Panc1 (cell line): ENCODE data around the gene GON4L. TPM values are rescaled to one million over a fixed set of nuclear protein-coding genes. Genes with fewer than 3 reads are reported as not detected.
"Not testable (repeated sequence)": the region's sequence is repeated elsewhere in the genome, so short reads cannot be mapped to it uniquely, and the experiment has no call there.

Experiments
- ATAC-seq: fragments of 200-7000 bp; cut with Tn5 transposase; 2 replicates; pipeline ENCODE4 v1.9.1; 2020; ENCODE audit warnings: mild to moderate bottlenecking, moderate library complexity
- BruUV-seq: library from RNA; stranded (reverse); fragments of 400-500 nt; replicated peaks from 2 replicates; lab custom pipeline; 2021; lab: Mats Ljungman, UMichigan
- CTCF ChIA-PET: fragments of 300-600 bp; sonication (Branson Sonifier 250); formaldehyde crosslinking; loops from one replicate; lab custom pipeline; 2022; ENCODE audit warnings: antibody characterized with exemption; lab: Charles Lee
- POLR2A ChIA-PET: fragments of 300-600 bp; sonication (Branson Sonifier 250); formaldehyde crosslinking; loops from one replicate; lab custom pipeline; 2022; ENCODE audit warnings: antibody characterized with exemption; lab: Charles Lee
- DNase-seq: peaks from one replicate; pipeline ENCODE4 v3.0.0-alpha.2; 2010; ENCODE audit warnings: low read depth, low spot score
- H3K27ac ChIP-seq: 2 replicates; pipeline ENCODE4 v1.5.1; 2011; ENCODE audit warnings: mild to moderate bottlenecking, low read length, inconsistent platforms
- H3K27me3 ChIP-seq: fragments of 200-500 bp; sonication (Bioruptor generic); 2 replicates; pipeline ENCODE4 v1.6.0; 2014; ENCODE audit warnings: low read length, inconsistent platforms; ENCODE audit not compliant: control insufficient read depth, insufficient read depth
- H3K36me3 ChIP-seq: fragments of 200-500 bp; sonication (Bioruptor generic); 2 replicates; pipeline ENCODE4 v1.5.1; 2014; ENCODE audit warnings: inconsistent platforms, mild to moderate bottlenecking, low read length, moderate library complexity; ENCODE audit not compliant: control insufficient read depth, insufficient read depth
- H3K4me1 ChIP-seq: 2 replicates; pipeline ENCODE4 v1.5.1; 2011; ENCODE audit warnings: inconsistent platforms, mild to moderate bottlenecking, low read length, moderate library complexity; ENCODE audit not compliant: control insufficient read depth, insufficient read depth
- H3K4me3 ChIP-seq, 2 experiments: 2 replicates each; pipeline ENCODE4 v1.5.1; 2011 to 2012; ENCODE audit warnings: low read depth in 2 of 2, low read length in 2 of 2, mild to moderate bottlenecking in 2 of 2, inconsistent platforms in 1 of 2, moderate library complexity in 1 of 2
- H3K9me3 ChIP-seq: fragments of 200-500 bp; sonication (Bioruptor generic); 2 replicates; pipeline ENCODE4 v1.5.1; 2014; ENCODE audit warnings: low read depth, mild to moderate bottlenecking, inconsistent platforms, low read length, moderate library complexity; ENCODE audit not compliant: control insufficient read depth, insufficient read depth
- POLR2AphosphoS5 ChIP-seq: IDR thresholded peaks from 2 replicates; pipeline ENCODE4 v1.6.1; 2012; ENCODE audit warnings: mild to moderate bottlenecking, low read depth, low read length, moderate library complexity
- REST ChIP-seq, 2 experiments: IDR thresholded peaks; 2 replicates each; pipeline ENCODE4 v1.6.1; 2011 to 2012; ENCODE audit warnings: low read depth in 2 of 2, control low read depth in 1 of 2, low read length in 1 of 2, mild to moderate bottlenecking in 1 of 2, moderate library complexity in 1 of 2; ENCODE audit not compliant: insufficient read depth in 1 of 2
- SIN3A ChIP-seq: IDR thresholded peaks from 2 replicates; pipeline ENCODE4 v1.6.1; 2012; ENCODE audit warnings: low read depth, mild to moderate bottlenecking, low read length, moderate library complexity, borderline replicate concordance; ENCODE audit not compliant: insufficient read depth
- TCF7L2 ChIP-seq: IDR thresholded peaks from 2 replicates; pipeline ENCODE4 v1.6.1; 2011; ENCODE audit warnings: mild to moderate bottlenecking, low read depth, low read length, inconsistent platforms
- in situ Hi-C: cut with HindIII; loops from 2 replicates; pipeline ENCODE4 v1.10.0; 2016; ENCODE audit warnings: low sequenced_read_pairs, low pct_unique_long_range_greater_than_20kb
- intact Hi-C: fragments of 100-400 bp; cut with micrococcal nuclease; formaldehyde crosslinking; loops from one replicate; pipeline ENCODE4 v1.10.0; 2022; ENCODE audit not compliant: unreplicated experiment
- total RNA-seq: library from RNA; stranded (reverse); gene quantifications from one replicate; pipeline ENCODE4 v1.2.1, GENCODE V29; 2021; ENCODE audit not compliant: unreplicated experiment
- TF ChIP-seq, protein P1 (sequence below): fragments of 450-650 bp; IDR thresholded peaks from 2 replicates; pipeline ENCODE4 v1.5.1; 2017; ENCODE audit warnings: mild to moderate bottlenecking

The GON4L gene
- total RNA-seq, 1 experiment from 2014 or later, result 47.6 TPM

DNA sequence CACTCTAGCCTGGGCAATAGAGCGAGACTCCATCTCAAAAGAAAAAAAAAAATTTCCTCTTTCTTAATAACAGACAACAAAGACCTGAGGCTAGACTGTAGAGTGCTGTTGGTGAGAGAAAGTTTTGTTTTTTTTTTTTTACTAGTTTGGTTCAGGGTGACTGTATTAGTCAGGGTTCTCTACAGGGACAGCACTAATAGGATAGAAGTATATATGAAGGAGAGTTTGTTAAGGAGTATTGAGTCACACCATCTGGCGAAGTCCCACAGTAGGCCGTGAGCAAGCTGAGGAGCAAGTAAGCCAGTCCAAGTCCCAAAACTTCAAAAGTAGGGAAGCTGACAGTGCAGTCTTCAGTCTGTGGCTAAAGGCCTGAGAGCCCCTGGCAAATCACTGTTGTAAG, 145.6 kb downstream of the GON4L start:
- H3K4me3 ChIP-seq, intact Hi-C loops, ATAC-seq, H3K27ac ChIP-seq, H3K9me3 ChIP-seq, POLR2A ChIA-PET, H3K36me3 ChIP-seq, CTCF ChIA-PET, BruUV-seq, H3K4me1 ChIP-seq, H3K27me3 ChIP-seq, DNase-seq, in situ Hi-C loops: not testable (repeated sequence)

- ChIA-PET CTCF (interaction anchor here (0.7 kb wide), 1 partner anchor 61 kb away, joined by 4 read pairs; no protein-coding TSS in a partner anchor), POLR2A (no interaction called here)
- Histone ChIP-seq H3K27me3 (no peaks in the 10 kb centered on the region), H3K9me3 (no peaks in the 10 kb centered on the region), H3K4me1 (no peaks in the 10 kb centered on the region), H3K27ac (no peak overlapping the region), H3K36me3 (peaks cover 5% of the 10 kb centered on the region; the same call in 1 of the 2 replicates), H3K4me3 (no peak overlapping the region)
- no TSS peak for BruUV-seq
- no peak for TF ChIP-seq SIN3A
- TF ChIP-seq REST (IDR thresholded peaks at IDR 0.05; ENCODE audit: insufficient read depth in 1 of 2, low read depth in 2 of 2, low read length in 1 of 2), result no peak
- ATAC-seq, result no peak
- intact Hi-C loops, result no loop called here
- DNase-seq, result no peak
- in situ Hi-C loops, result no loop called here
These were observed 147.6 kb downstream of the GON4L start for GRCh38 chr1:155709391-155709790.

DNA sequence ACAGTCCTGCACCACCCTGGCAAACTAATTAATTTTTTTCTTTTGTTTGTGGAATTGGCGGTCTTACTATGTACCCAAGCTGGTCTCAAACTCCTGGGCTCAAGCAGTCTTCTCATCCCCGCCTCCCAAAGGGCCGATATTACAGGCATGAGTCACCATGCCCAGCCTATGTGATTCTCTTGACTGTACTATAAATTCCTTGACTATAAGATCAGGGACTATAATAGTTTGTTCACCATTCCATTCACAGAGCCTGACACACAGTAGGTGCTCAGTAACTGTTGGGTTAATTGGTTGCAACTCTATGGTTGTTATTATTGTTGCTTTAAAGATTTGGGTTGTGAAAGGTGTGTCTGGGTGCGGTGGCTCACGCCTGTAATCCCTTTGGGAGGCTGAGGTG, 150.9 kb downstream of the GON4L start:
- ATAC-seq, result 0 out of 2 replicates have a peak, but pooled peaks have one; percentile 47
- no peaks in the 10 kb centered on the region for H3K9me3 ChIP-seq
- H3K4me1 ChIP-seq, result no peaks in the 10 kb centered on the region
- H3K4me3 ChIP-seq, result no peak overlapping the region
- H3K27ac ChIP-seq, result no peak overlapping the region
- CTCF ChIA-PET, result no interaction called here
- TF ChIP-seq SIN3A (no peak), TCF7L2 (no peak), REST (IDR thresholded peaks at IDR 0.05; ENCODE audit: insufficient read depth in 1 of 2, low read depth in 2 of 2, low read length in 1 of 2) (no peak), POLR2AphosphoS5 (no peak)
- TF ChIP-seq, protein P1, sequence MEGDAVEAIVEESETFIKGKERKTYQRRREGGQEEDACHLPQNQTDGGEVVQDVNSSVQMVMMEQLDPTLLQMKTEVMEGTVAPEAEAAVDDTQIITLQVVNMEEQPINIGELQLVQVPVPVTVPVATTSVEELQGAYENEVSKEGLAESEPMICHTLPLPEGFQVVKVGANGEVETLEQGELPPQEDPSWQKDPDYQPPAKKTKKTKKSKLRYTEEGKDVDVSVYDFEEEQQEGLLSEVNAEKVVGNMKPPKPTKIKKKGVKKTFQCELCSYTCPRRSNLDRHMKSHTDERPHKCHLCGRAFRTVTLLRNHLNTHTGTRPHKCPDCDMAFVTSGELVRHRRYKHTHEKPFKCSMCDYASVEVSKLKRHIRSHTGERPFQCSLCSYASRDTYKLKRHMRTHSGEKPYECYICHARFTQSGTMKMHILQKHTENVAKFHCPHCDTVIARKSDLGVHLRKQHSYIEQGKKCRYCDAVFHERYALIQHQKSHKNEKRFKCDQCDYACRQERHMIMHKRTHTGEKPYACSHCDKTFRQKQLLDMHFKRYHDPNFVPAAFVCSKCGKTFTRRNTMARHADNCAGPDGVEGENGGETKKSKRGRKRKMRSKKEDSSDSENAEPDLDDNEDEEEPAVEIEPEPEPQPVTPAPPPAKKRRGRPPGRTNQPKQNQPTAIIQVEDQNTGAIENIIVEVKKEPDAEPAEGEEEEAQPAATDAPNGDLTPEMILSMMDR, result no peak
- H3K27me3 ChIP-seq, result no peaks in the 10 kb centered on the region
- intact Hi-C loops, result no loop called here
- POLR2A ChIA-PET, result interaction anchor here (0.7 kb wide), 1 partner anchor 400 kb away, joined by 7 read pairs; no protein-coding TSS in a partner anchor
- no peak for DNase-seq
- BruUV-seq, result no TSS peak
- in situ Hi-C loops, result no loop called here
- H3K36me3 ChIP-seq, result 0 out of 2 replicates have a peak, but pooled peaks cover 3% of the 10 kb centered on the region

GRCh38 chr1:155704414-155704813, 152.6 kb downstream of the GON4L start:
- H3K27me3 ChIP-seq, POLR2A ChIA-PET, DNase-seq, H3K27ac ChIP-seq, intact Hi-C loops, CTCF ChIA-PET, BruUV-seq, H3K9me3 ChIP-seq, H3K4me3 ChIP-seq, H3K4me1 ChIP-seq, H3K36me3 ChIP-seq, in situ Hi-C loops: not testable (repeated sequence)
- ATAC-seq, result peak; percentile 49; the same call in 1 of the 2 replicates
